Measurements from ENCODE around the gene DCP1B. TPM values are rescaled to one million over a fixed set of nuclear protein-coding genes. Genes with fewer than 3 reads are reported as not detected.

DCP1B gene
- total and polyA plus RNA-seq, 10 donors, result 5.5 to 20.8 (median 13.8) TPM

- 71 to 90% (median 86%) methylated on average over 4 of the region's 4 CpGs for WGBS, 5 donors
- Histone ChIP-seq H3K27ac (no peak overlapping the region), H3K27me3 (replicated peaks in 1 of 7) (peaks cover 0 to 23% (median 7%) of the 10 kb centered on the region in 7 donors), H3K36me3 (no peaks in the 10 kb centered on the region), H3K4me3 (no peak overlapping the region), H3K4me1 (peaks cover 0 to 12% (median 6%) of the 10 kb centered on the region in 6 donors), H3K9me3 (no peaks in the 10 kb centered on the region)
- intact Hi-C loops (cut with DNase I; ENCODE audit: low total_unique reads), result no loop called here
- DNase-seq, result no peak
- no peak for TF ChIP-seq POLR2A (IDR thresholded peaks at IDR 0.05)
- no peak for TF ChIP-seq CTCF (IDR thresholded peaks at IDR 0.05 in 8 of 11, conservative IDR thresholded peaks at IDR 0.05 in 3 of 11)
Measured at GRCh38 chr12:2046957-2047356, 42.7 kb upstream of the DCP1B start.

GRCh38 chr12:2044165-2044564 is 39.9 kb upstream of the DCP1B start:
- Histone ChIP-seq H3K9me3 (no peaks in the 10 kb centered on the region), H3K27me3 (replicated peaks in 1 of 7) (peaks cover 0 to 20% (median 0%) of the 10 kb centered on the region in 7 donors), H3K4me3 (no peak overlapping the region), H3K27ac (no peak overlapping the region), H3K4me1 (no peaks in the 10 kb centered on the region), H3K36me3 (no peaks in the 10 kb centered on the region)
- intact Hi-C loops (cut with DNase I; ENCODE audit: low total_unique reads), result no loop called here
- DNase-seq, result no peak
- WGBS, 5 donors, result 86 to 95% (median 87%) methylated on average over 6 of the region's 6 CpGs
- TF ChIP-seq POLR2A (IDR thresholded peaks at IDR 0.05), result no peak
- no peak for TF ChIP-seq CTCF (IDR thresholded peaks at IDR 0.05 in 8 of 11, conservative IDR thresholded peaks at IDR 0.05 in 3 of 11)
- no peak for TF ChIP-seq POLR2AphosphoS5 (IDR thresholded peaks at IDR 0.05)

- intact Hi-C loops (cut with DNase I; ENCODE audit: low total_unique reads), result no loop called here
- DNase-seq, result no peak
- Histone ChIP-seq H3K36me3 (no peaks in the 10 kb centered on the region), H3K27me3 (replicated peaks in 1 of 7) (peaks cover 0 to 18% (median 0%) of the 10 kb centered on the region in 7 donors), H3K27ac (no peak overlapping the region), H3K9me3 (no peaks in the 10 kb centered on the region), H3K4me1 (no peaks in the 10 kb centered on the region), H3K4me3 (no peak overlapping the region)
- WGBS, 5 donors, result 93 to 98% (median 95%) methylated on average over 2 of the region's 2 CpGs
- no peak for TF ChIP-seq CTCF (IDR thresholded peaks at IDR 0.05 in 8 of 11, conservative IDR thresholded peaks at IDR 0.05 in 3 of 11)
Measured at GRCh38 chr12:2043054-2043453, 38.8 kb upstream of the DCP1B start.

- Histone ChIP-seq H3K36me3 (no peaks in the 10 kb centered on the region), H3K27me3 (replicated peaks in 1 of 7) (peaks cover 0 to 55% (median 0%) of the 10 kb centered on the region in 7 donors), H3K4me3 (no peak overlapping the region), H3K9me3 (no peaks in the 10 kb centered on the region), H3K27ac (no peak overlapping the region), H3K4me1 (peaks cover 8 to 15% (median 11%) of the 10 kb centered on the region in 6 donors)
- TF ChIP-seq POLR2AphosphoS5 (IDR thresholded peaks at IDR 0.05) (no peak), POLR2A (IDR thresholded peaks at IDR 0.05) (no peak), CTCF (IDR thresholded peaks at IDR 0.05 in 8 of 11, conservative IDR thresholded peaks at IDR 0.05 in 3 of 11) (no peak)
- no peak for DNase-seq
- intact Hi-C loops (cut with DNase I; ENCODE audit: low total_unique reads), result loop anchor here (10.0 kb wide), 1 partner anchor 244 kb away; no protein-coding TSS in a partner anchor
Measured at GRCh38 chr12:2039034-2039433, 34.8 kb upstream of the DCP1B start.
